Panc1 (cell line): Measurements from ENCODE around the gene EML1.

Source experiments
- CTCF ChIP-seq: fragments of 450-650 bp; IDR thresholded peaks from 2 replicates; pipeline ENCODE4 v1.5.1; 2017; ENCODE audit warnings: mild to moderate bottlenecking
- POLR2AphosphoS5 ChIP-seq: IDR thresholded peaks from 2 replicates; pipeline ENCODE4 v1.6.1; 2012; ENCODE audit warnings: mild to moderate bottlenecking, low read depth, low read length, moderate library complexity
- TCF7L2 ChIP-seq: IDR thresholded peaks from 2 replicates; pipeline ENCODE4 v1.6.1; 2011; ENCODE audit warnings: mild to moderate bottlenecking, low read depth, low read length, inconsistent platforms
- TF ChIP-seq, protein P1 (sequence below), 2 experiments: IDR thresholded peaks; 2 replicates each; pipeline ENCODE4 v1.6.1; 2011 to 2012; ENCODE audit warnings: low read depth in 2 of 2, control low read depth in 1 of 2, low read length in 1 of 2, mild to moderate bottlenecking in 1 of 2, moderate library complexity in 1 of 2; ENCODE audit not compliant: insufficient read depth in 1 of 2

DNA sequence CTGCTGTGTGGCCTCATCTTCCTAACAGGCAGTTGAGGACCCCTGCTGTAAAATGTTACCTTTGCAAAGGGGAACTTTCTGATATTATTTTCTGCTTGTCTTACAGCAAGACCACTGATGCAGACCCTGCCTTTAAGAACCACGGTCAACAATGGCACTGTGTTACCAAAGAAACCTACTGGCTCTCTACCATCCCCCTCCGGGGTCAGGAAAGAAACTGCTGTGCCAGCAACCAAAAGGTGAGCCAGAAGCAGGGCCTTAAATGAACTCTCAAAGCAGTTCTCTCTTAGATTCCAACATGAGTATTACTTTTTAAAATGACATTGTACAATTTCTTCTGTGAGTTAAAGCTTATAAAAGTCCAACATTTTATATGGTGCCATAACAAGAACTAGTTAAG, 72.2 kb downstream of the EML1 start:
- TF ChIP-seq CTCF, result no peak
- no peak for TF ChIP-seq POLR2AphosphoS5
- TF ChIP-seq, protein P1, sequence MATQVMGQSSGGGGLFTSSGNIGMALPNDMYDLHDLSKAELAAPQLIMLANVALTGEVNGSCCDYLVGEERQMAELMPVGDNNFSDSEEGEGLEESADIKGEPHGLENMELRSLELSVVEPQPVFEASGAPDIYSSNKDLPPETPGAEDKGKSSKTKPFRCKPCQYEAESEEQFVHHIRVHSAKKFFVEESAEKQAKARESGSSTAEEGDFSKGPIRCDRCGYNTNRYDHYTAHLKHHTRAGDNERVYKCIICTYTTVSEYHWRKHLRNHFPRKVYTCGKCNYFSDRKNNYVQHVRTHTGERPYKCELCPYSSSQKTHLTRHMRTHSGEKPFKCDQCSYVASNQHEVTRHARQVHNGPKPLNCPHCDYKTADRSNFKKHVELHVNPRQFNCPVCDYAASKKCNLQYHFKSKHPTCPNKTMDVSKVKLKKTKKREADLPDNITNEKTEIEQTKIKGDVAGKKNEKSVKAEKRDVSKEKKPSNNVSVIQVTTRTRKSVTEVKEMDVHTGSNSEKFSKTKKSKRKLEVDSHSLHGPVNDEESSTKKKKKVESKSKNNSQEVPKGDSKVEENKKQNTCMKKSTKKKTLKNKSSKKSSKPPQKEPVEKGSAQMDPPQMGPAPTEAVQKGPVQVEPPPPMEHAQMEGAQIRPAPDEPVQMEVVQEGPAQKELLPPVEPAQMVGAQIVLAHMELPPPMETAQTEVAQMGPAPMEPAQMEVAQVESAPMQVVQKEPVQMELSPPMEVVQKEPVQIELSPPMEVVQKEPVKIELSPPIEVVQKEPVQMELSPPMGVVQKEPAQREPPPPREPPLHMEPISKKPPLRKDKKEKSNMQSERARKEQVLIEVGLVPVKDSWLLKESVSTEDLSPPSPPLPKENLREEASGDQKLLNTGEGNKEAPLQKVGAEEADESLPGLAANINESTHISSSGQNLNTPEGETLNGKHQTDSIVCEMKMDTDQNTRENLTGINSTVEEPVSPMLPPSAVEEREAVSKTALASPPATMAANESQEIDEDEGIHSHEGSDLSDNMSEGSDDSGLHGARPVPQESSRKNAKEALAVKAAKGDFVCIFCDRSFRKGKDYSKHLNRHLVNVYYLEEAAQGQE (IDR thresholded peaks at IDR 0.05; ENCODE audit: insufficient read depth in 1 of 2, low read depth in 2 of 2, low read length in 1 of 2), result no peak
- TF ChIP-seq TCF7L2, result no peak
